Kidney epithelial cell (primary cell): ENCODE measurements around the gene CP. TPM values are rescaled to one million over a fixed set of nuclear protein-coding genes. Genes with fewer than 3 reads are reported as not detected.
"Not testable (repeated sequence)": the region's sequence is repeated elsewhere in the genome, so short reads cannot be mapped to it uniquely, and the experiment has no call there.

Experiments used
- DNase-seq: peaks from one replicate; pipeline ENCODE4 v3.0.0-alpha.2; 2010; ENCODE audit warnings: low read depth
- H3K27me3 ChIP-seq: 2 replicates; pipeline ENCODE4 v1.6.0; 2011; ENCODE audit warnings: low read length; ENCODE audit not compliant: control insufficient read depth, insufficient read depth
- H3K36me3 ChIP-seq: 2 replicates; pipeline ENCODE4 v1.5.1; 2011; ENCODE audit warnings: low read length; ENCODE audit not compliant: control insufficient read depth, insufficient read depth
- H3K4me3 ChIP-seq: 2 replicates; pipeline ENCODE4 v1.5.1; 2011; ENCODE audit warnings: low read depth, mild to moderate bottlenecking, control low read depth, low read length
- CTCF ChIP-seq: IDR thresholded peaks from 2 replicates; pipeline ENCODE4 v1.5.1; 2011; ENCODE audit warnings: mild to moderate bottlenecking, moderate library complexity, low read length, control low read depth, inconsistent platforms; ENCODE audit not compliant: insufficient read depth, poor library complexity, severe bottlenecking
- total RNA-seq: library from RNA; depleted of rRNA; stranded (reverse); fragments of >200 nt; gene quantifications from 2 replicates; pipeline ENCODE4 v1.2.3, GENCODE V29; 2015

The CP gene
- total RNA-seq, 1 donor from 2014 or later: not detected

GRCh38 chr3:149224736-149225594 is 3.3 kb upstream of the CP start:
- Histone ChIP-seq H3K36me3 (no peaks in the 10 kb centered on the region), H3K27me3 (no peaks in the 10 kb centered on the region), H3K4me3 (no peak overlapping the region)
- TF ChIP-seq CTCF: no peak
- DNase-seq: peak; percentile 91

DNA sequence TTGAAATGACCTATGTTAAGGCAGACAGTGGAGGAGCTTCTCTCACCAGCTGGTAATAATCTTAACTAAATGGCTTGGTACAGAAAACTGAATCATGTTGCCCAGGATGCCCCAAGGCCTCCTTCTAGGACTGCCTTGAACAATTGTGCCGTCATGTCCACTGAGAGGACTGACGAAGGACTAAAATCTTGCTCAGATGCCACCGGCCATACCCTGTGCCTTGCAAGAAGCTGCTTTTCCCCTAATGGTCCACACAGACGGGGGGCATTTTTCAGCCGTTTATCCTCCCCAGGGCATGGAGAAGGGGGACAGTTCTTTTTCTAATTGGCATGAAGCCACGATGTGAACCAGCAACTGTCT is 1.8 kb upstream of the CP start:
- Histone ChIP-seq H3K36me3 (no peaks in the 10 kb centered on the region), H3K27me3 (no peaks in the 10 kb centered on the region), H3K4me3 (no peak overlapping the region)
- TF ChIP-seq CTCF: no peak
- no peak for DNase-seq

GRCh38 chr3:149219380-149220121 is 2.1 kb downstream of the CP start:
- not testable (repeated sequence) for H3K27me3 ChIP-seq, DNase-seq, H3K36me3 ChIP-seq, H3K4me3 ChIP-seq

- no peak for DNase-seq
- Histone ChIP-seq H3K36me3 (no peaks in the 10 kb centered on the region), H3K27me3 (no peaks in the 10 kb centered on the region), H3K4me3 (no peak overlapping the region)
- TF ChIP-seq CTCF: no peak
These were observed 4.3 kb downstream of the CP start for GRCh38 chr3:149217347-149217746.

GRCh38 chr3:149216193-149216869 is 5.3 kb downstream of the CP start:
- no peak overlapping the region for H3K4me3 ChIP-seq
- DNase-seq: no peak
- no peaks in the 10 kb centered on the region for H3K27me3 ChIP-seq
- TF ChIP-seq CTCF: no peak
- H3K36me3 ChIP-seq: no peaks in the 10 kb centered on the region

DNA sequence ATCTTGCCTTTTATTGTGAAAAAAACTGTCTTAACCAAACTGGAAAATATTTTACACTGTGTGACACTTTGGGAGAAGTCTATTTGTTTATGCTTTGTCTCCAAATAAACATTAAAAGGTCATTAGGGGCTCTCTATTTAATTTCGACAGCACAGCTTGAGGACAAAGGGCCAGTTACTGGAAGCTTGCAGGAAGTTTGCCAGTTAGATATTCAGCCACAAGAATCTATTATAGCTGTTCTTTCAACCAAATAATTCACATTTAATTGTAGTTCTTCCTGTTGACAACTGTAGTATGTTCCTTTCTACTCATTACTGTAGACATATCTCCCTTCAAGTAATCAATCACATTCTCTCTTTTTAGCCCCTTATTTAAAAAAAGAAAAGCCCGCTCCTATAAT is 6.1 kb downstream of the CP start:
- DNase-seq: no peak
- Histone ChIP-seq H3K27me3 (no peaks in the 10 kb centered on the region), H3K36me3 (no peaks in the 10 kb centered on the region), H3K4me3 (no peak overlapping the region)
- no peak for TF ChIP-seq CTCF
